A549 (cell line): ENCODE data around the gene CTBP1. TPM values are rescaled to one million over a fixed set of nuclear protein-coding genes. Genes with fewer than 3 reads are reported as not detected.

Experiments used
- ATAC-seq, 2 experiments: fragments of 200-7000 bp in 1 of 2; fragments of >200 bp in 1 of 2; cut with Nextera tagmentation in 1 of 2; cut with Tn5 transposase in 1 of 2; 3 replicates each; pipeline versions ENCODE4 v1.8.0 to v1.9.1; 2018 to 2020; ENCODE audit warnings: mild to moderate bottlenecking in 1 of 2, moderate library complexity in 1 of 2
- CTCF ChIA-PET: fragments of 300-600 bp; sonication (Branson Sonifier 250); formaldehyde crosslinking; extraction: SDS; loops from one replicate; lab custom pipeline; 2021; ENCODE audit warnings: antibody characterized with exemption, inconsistent platforms; lab: Yijun Ruan, JAX
- POLR2A ChIA-PET: fragments of 350-600 bp; formaldehyde crosslinking; extraction: SDS; loops from one replicate; lab custom pipeline; 2021; ENCODE audit warnings: antibody characterized with exemption, inconsistent platforms; lab: Yijun Ruan, JAX
- DNase-seq, 2 experiments: peaks; one replicate each; pipeline versions ENCODE4 v3.0.0 to v3.0.0-alpha.2; 2011 to 2016; ENCODE audit warnings: low read depth in 1 of 2, low spot score in 1 of 2
- FAIRE-seq: peaks from 2 replicates; lab custom pipeline; 2011; peaks lifted over from hg19 to GRCh38; lab: Jason Lieb, UNC
- H3K27ac ChIP-seq, 2 experiments: fragments of >200 bp; sonication (Bioruptor Twin); formaldehyde crosslinking; 3 replicates each; pipeline ENCODE4 v1.5.1; 2016 to 2017
- H3K4me1 ChIP-seq: fragments of >200 bp; sonication (Bioruptor Twin); formaldehyde crosslinking; 3 replicates; pipeline ENCODE4 v1.6.1; 2016
- H3K4me2 ChIP-seq: fragments of >200 bp; sonication (Bioruptor Twin); formaldehyde crosslinking; 3 replicates; pipeline ENCODE4 v1.6.1; 2016
- H3K4me3 ChIP-seq: fragments of >200 bp; sonication (Bioruptor Twin); formaldehyde crosslinking; 3 replicates; pipeline ENCODE4 v1.5.1; 2016
- H3K9me3 ChIP-seq: fragments of >200 bp; sonication (Bioruptor Twin); formaldehyde crosslinking; 3 replicates; pipeline ENCODE4 v1.6.1; 2016
- ATOH8 ChIP-seq: fragments of 250-450 bp; sonication (Bioruptor Pico); IDR thresholded peaks from 2 replicates; pipeline ENCODE4 v1.5.0; 2020; ENCODE audit warnings: low read depth, mild to moderate bottlenecking, moderate library complexity
- CBX2 ChIP-seq: fragments of 200-600 bp; sonication (generic); IDR thresholded peaks from 2 replicates; pipeline ENCODE4 v1.6.1; 2016; ENCODE audit warnings: low read depth, mild to moderate bottlenecking, borderline replicate concordance
- ELK1 ChIP-seq: fragments of 150-350 bp; IDR thresholded peaks from 2 replicates; pipeline ENCODE4 v1.6.1; 2014; ENCODE audit warnings: low read depth, mild to moderate bottlenecking, low read length
- EP300 ChIP-seq, 2 experiments: fragments of >200 bp; sonication (Bioruptor Twin); formaldehyde crosslinking; IDR thresholded peaks; 2 replicates in 1 of 2; 3 replicates in 1 of 2; pipeline ENCODE4 v1.6.1; 2016 to 2017
- ESRRA ChIP-seq: fragments of 150-350 bp; IDR thresholded peaks from 2 replicates; pipeline ENCODE4 v1.6.1; 2014; ENCODE audit warnings: mild to moderate bottlenecking, low read length, borderline replicate concordance
- FOSB ChIP-seq: fragments of 250-450 bp; sonication (Bioruptor Pico); IDR thresholded peaks from 2 replicates; pipeline ENCODE4 v1.5.0; 2020; ENCODE audit warnings: mild to moderate bottlenecking, moderate library complexity
- HDAC2 ChIP-seq: fragments of 200-600 bp; sonication (generic); IDR thresholded peaks from 2 replicates; pipeline ENCODE4 v1.6.1; 2016
- HEYL ChIP-seq: fragments of 250-450 bp; sonication (Bioruptor Pico); IDR thresholded peaks from 2 replicates; pipeline ENCODE4 v1.8.0; 2021; ENCODE audit warnings: mild to moderate bottlenecking, moderate library complexity
- JUN ChIP-seq, 2 experiments: fragments of >200 bp; sonication (Bioruptor Twin); formaldehyde crosslinking; IDR thresholded peaks; 2 replicates in 1 of 2; 3 replicates in 1 of 2; pipeline ENCODE4 v1.6.1; 2016 to 2017
- KDM5A ChIP-seq: fragments of 200-600 bp; sonication (generic); IDR thresholded peaks from 2 replicates; pipeline ENCODE4 v1.6.1; 2016; ENCODE audit warnings: antibody characterized with exemption, mild to moderate bottlenecking
- MAFK ChIP-seq: fragments of 450-650 bp; IDR thresholded peaks from 2 replicates; pipeline ENCODE4 v1.6.1; 2014; ENCODE audit not compliant: partially characterized antibody
- NFE2L2 ChIP-seq: fragments of 150-350 bp; conservative IDR thresholded peaks from 2 replicates; pipeline ENCODE4 v1.6.1; 2014; ENCODE audit warnings: low read length
- POLR2A ChIP-seq: IDR thresholded peaks from 2 replicates; pipeline ENCODE4 v1.6.1; 2012; ENCODE audit warnings: mild to moderate bottlenecking, low read length
- POLR2AphosphoS2 ChIP-seq: conservative IDR thresholded peaks from 2 replicates; pipeline ENCODE4 v1.6.1; 2012; ENCODE audit warnings: low read length, improper control_type of control experiment, inconsistent platforms
- RAD21 ChIP-seq, 2 experiments: fragments of >200 bp in 1 of 2; sonication (Bioruptor Twin) in 1 of 2; formaldehyde crosslinking in 1 of 2; IDR thresholded peaks in 1 of 2; conservative IDR thresholded peaks in 1 of 2; 2 replicates in 1 of 2; 3 replicates in 1 of 2; pipeline ENCODE4 v1.6.1; 2012 to 2018; ENCODE audit warnings: inconsistent platforms in 1 of 2
- RFX5 ChIP-seq: fragments of 450-650 bp; IDR thresholded peaks from 2 replicates; pipeline ENCODE4 v1.7.1; 2014; ENCODE audit warnings: antibody characterized with exemption, mild to moderate bottlenecking, moderate library complexity
- RNF2 ChIP-seq: fragments of 200-600 bp; sonication (generic); IDR thresholded peaks from 2 replicates; pipeline ENCODE4 v1.6.1; 2016; ENCODE audit warnings: low read depth, mild to moderate bottlenecking, antibody characterized with exemption, moderate library complexity, borderline replicate concordance
- TFCP2L1 ChIP-seq: fragments of 250-450 bp; sonication (Bioruptor Pico); IDR thresholded peaks from 2 replicates; pipeline ENCODE4 v1.5.0; 2021; ENCODE audit warnings: mild to moderate bottlenecking
- USF2 ChIP-seq: fragments of 450-650 bp; IDR thresholded peaks from 2 replicates; pipeline ENCODE4 v1.6.1; 2014; ENCODE audit warnings: antibody characterized with exemption
- ZC3H11A ChIP-seq: fragments of 450-650 bp; IDR thresholded peaks from 2 replicates; pipeline ENCODE4 v1.6.1; 2014; ENCODE audit warnings: antibody characterized with exemption, mild to moderate bottlenecking
- ZNF302 ChIP-seq: fragments of 250-450 bp; sonication (Bioruptor Pico); IDR thresholded peaks from 2 replicates; pipeline ENCODE4 v1.9.0; 2021; ENCODE audit warnings: inconsistent platforms, mild to moderate bottlenecking, moderate library complexity
- WGBS: methylation state at CpG from one replicate; pipeline ENCODE4 v1.1.6; 2017; ENCODE audit errors: missing lambda C conversion rate; 5-methylcytosine and 5-hydroxymethylcytosine counted together
- polyA plus RNA-seq, 4 experiments: library from polyadenylated mRNA; depleted of rRNA in 3 of 4; stranded (reverse); fragments of >200 nt; fragmentation: RNase III in 1 of 4; extraction: RNeasy Plus Mini Kit Qiagen cat#74134 plus additional on column Dnase treatment in 1 of 4; gene quantifications; 2 replicates in 3 of 4; 3 replicates in 1 of 4; pipeline ENCODE4 v1.2.3, GENCODE V29; 2011 to 2017

CTBP1 gene
- polyA plus RNA-seq, 2 of the 4 experiments (the other 2 are of a cell fraction): 43.1 to 93.1 TPM

- no peak for ATAC-seq
- Histone ChIP-seq H3K4me3 (no peak overlapping the region), H3K4me2 (no peak overlapping the region), H3K27ac (no peak overlapping the region), H3K4me1 (peaks cover 23% of the 10 kb centered on the region)
- no peak for FAIRE-seq
- ChIA-PET CTCF (no interaction called here), POLR2A (no interaction called here)
- no peak for DNase-seq
- no peak for TF ChIP-seq POLR2AphosphoS2
- TF ChIP-seq JUN (IDR thresholded peaks at IDR 0.05): no peak
- no peak for TF ChIP-seq HEYL
- TF ChIP-seq ATOH8 (CRISPR knock-in tag): no peak
- no peak for TF ChIP-seq POLR2A
- TF ChIP-seq KDM5A: no peak
- TF ChIP-seq FOSB (CRISPR knock-in tag): no peak
- no peak for TF ChIP-seq HDAC2
- no peak for TF ChIP-seq CBX2
- no peak for TF ChIP-seq MAFK
- TF ChIP-seq RNF2: no peak
- TF ChIP-seq TFCP2L1 (CRISPR knock-in tag): no peak
- no peak for TF ChIP-seq ELK1
- no peak for TF ChIP-seq EP300 (IDR thresholded peaks at IDR 0.05)
- no peak for TF ChIP-seq RFX5
- TF ChIP-seq ESRRA: no peak
- TF ChIP-seq NFE2L2: no peak
- TF ChIP-seq, all 56 proteins: peak for 0
- no peaks in the 10 kb centered on the region for H3K9me3 ChIP-seq
- 92% methylated on average over 21 of the region's 37 CpGs for WGBS
These were observed 78.6 kb downstream of the CTBP1 start for GRCh38 chr4:1170156-1170975.

- WGBS: 50% methylated on average over 1 of the region's 13 CpGs
- Histone ChIP-seq H3K4me3 (no peak overlapping the region), H3K4me1 (peaks cover 23% of the 10 kb centered on the region), H3K9me3 (no peaks in the 10 kb centered on the region), H3K27ac (no peak overlapping the region), H3K4me2 (no peak overlapping the region)
- no peak for FAIRE-seq
- DNase-seq: no peak
- POLR2A ChIA-PET: no interaction called here
- no peak for ATAC-seq
- CTCF ChIA-PET: no interaction called here
- no peak for TF ChIP-seq ZC3H11A
These were observed 79.2 kb downstream of the CTBP1 start for GRCh38 chr4:1169691-1170096.

GRCh38 chr4:1169171-1169671 is 79.7 kb downstream of the CTBP1 start:
- no peak for ATAC-seq
- TF ChIP-seq ZNF302 (CRISPR knock-in tag): no peak
- no peak for TF ChIP-seq RAD21 (conservative IDR thresholded peaks at IDR 0.05 in 1 of 2, IDR thresholded peaks at IDR 0.05 in 1 of 2)
- TF ChIP-seq POLR2AphosphoS2: no peak
- no peak for TF ChIP-seq USF2
- no peak for DNase-seq
- H3K27ac ChIP-seq: no peak overlapping the region
- POLR2A ChIA-PET: no interaction called here
- no peak overlapping the region for H3K4me3 ChIP-seq
- H3K9me3 ChIP-seq: no peaks in the 10 kb centered on the region
- no peak for FAIRE-seq
- peaks cover 21% of the 10 kb centered on the region for H3K4me1 ChIP-seq
- H3K4me2 ChIP-seq: no peak overlapping the region
- 89% methylated on average over 9 of the region's 17 CpGs for WGBS
- CTCF ChIA-PET: interaction anchor here (1.4 to 3.7 kb wide), 2 partner anchors 11 to 18 kb away, joined by 4 to 15 read pairs; no protein-coding TSS in a partner anchor
